NCI-H1105 (cell line): ENCODE measurements around the gene BCAR1.

Experiments used
- DNase-seq: peaks from one replicate; lab custom pipeline; 2025; lab: John Stamatoyannopoulos, UW

Gene BCAR1

GRCh38 chr16:75203667-75204409, 47.6 kb downstream of the BCAR1 start:
- no peak for DNase-seq

GRCh38 chr16:75203096-75203495, 48.3 kb downstream of the BCAR1 start:
- DNase-seq, result no peak

DNA sequence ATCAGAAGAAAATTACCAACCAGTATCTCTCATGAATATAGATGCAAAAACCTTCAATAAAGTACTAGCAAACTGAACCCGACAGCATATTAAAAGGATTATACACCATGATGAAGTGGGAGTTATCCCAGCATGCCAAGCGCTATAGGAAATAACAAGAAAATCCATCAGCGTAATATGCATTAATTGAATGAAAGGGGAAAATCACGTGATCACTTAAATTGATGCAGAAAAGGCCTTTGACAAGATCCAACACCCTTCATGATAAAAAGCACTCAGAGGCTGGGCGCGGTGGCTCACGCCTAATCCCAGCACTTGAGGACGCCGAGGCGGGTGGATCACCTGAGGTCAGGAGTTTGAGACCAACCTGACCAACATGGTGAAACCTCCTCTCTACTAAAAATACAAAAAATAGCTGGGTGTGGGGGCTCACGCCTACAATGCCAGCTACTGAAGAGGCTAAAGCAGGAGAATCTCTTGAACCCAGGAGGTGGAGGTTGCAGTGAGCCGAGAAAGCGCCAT, 49.3 kb downstream of the BCAR1 start:
- no peak for DNase-seq

DNA sequence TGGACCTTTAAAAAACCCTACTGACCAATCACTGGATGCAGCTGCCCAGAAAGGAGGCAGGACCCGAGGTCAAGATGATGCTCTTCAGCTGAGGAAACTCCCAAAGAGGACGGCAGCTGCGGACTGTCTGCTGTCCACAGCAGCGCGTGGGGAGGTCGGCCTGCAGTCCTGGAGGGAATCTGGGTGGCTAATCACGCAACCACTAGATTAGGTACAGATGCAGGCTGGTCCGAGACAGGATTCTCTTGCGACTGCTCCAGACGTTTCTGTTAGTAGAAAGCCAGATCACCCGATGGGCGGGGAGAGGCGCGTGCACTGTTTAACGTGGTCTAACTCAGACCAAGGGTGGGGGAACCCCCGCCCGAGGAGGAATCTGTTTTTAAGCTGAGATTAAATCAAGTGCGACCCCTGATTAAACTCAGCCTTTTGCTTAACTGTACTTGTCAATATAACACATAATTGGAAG, 53.3 kb downstream of the BCAR1 start:
- DNase-seq, result no peak

DNA sequence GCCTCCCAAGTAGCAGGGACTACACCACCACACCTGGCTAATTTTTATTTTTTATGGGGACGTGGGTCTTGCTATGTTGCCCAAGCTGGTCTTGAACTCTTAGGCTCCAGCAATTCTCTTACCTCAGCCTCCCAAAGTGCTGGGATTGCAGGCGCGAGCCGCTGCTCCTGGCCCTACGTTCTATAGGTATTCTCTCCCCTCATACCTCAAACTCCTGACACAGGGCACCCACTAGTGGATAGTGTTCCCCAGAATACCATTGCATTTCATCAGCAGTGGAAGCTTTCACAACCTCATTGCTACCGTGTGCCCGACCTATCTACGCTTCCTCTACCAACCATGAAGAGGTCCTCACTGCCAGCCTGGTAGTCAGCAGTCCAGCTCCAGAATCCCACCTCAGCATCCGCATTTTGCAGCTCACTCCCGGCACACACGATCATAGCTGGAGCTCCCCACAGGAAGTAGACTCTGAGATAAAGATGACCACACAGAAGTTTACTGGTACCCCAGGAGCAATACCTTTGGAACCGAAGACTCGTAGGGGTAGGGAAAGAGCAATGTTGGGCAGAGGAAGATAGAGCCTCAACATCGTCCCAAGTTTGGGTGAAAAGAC, 53.8 kb downstream of the BCAR1 start:
- no peak for DNase-seq

DNA sequence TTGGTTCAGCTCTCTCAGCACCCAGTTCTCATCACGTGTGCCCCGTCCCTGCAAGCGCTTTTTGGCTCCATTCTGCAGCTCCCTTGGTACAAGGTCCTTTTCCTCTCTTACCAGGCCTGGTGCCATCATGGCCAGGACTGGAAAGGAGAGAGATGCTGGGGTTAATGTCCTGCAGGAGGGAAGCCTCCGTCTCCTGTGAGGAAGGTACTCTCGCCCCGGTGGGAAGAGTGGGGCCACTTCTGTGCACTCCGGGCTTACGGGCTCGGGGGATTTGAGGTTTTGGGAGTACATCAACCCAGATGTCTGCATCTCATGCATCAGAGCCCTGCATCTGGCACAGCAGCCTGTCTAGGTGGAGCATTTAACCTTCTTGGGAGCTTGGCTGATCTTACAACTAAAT, 54.6 kb downstream of the BCAR1 start:
- no peak for DNase-seq

DNA sequence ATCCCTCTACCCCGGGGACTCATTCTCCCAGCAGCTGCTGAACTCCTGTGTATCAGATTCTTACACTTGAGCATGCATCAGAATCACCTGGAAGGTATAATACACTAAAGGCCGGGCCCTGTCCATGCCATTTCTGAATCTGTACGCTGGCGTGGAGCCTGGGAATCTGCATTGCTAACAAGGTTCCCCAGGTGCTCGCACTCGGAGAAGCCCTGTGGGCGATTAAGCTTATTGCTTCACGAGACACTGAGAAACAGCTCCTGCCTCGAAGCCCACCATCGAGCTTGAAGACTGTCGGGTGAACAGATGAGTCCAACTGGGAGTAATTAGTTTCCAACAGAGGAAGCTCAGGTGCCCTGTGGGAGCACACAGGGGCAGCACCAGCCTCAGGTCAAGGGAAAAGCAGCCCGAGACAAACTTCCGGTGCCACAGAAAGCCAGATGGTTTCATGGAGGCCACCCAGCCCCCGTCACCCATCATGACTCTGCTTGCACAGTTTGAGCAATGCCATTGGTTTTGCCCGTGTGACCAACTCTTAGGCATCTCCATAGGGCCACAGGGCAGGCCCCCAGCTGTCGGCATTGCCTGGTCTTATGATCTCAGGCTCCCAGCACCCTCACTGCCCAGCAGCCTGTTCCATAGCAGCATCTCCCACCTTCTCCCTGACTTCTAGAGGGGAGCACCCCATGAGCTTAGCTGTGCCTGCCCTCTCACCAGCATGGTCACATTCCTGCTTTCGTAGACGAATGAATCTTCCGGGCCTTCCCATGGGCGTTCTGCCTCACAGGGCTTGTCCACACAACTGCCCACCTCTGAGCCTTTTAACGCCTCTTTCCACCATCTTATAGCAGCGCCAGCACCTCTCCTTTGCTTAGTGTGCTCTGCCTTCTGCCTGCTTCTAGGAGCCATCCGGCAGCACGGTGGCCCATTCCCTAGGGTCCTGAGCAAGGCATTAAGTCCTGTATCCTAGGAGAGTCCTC, 55.3 kb downstream of the BCAR1 start:
- DNase-seq, result no peak

DNA sequence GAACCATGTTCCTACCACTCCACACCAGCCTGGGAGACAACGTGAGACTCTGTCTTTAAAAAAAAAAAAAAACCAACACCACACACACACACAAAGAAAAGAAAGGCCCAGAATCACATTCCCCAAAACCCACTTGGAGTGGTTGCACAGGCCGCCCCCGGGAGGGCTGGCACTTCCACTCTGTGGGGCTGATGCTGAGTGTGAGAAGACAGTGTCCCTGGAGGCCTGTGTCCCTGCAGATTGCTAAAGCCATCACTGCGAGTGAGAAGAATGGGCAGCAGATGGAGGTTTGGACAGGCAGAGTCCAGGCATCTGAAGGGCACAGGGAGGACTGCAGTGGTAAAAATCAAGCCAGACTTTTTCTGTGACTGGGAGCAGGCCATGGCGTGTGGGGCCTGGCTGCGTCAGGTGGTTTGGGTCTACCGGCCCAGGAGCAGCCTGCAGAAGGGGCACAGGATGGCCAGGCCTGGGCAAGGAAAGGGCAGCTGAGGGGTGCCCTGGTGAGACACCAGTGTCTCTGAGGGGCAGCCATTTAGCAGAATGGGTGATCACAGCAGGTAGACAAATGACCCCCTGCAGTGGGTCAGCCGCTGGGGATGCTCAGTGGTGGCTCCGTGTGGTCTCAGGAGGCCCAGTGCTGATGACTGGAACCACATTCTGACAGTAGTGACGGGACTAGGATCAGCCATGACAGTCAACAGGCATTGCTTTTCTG, 57.5 kb downstream of the BCAR1 start:
- DNase-seq, result no peak

DNA sequence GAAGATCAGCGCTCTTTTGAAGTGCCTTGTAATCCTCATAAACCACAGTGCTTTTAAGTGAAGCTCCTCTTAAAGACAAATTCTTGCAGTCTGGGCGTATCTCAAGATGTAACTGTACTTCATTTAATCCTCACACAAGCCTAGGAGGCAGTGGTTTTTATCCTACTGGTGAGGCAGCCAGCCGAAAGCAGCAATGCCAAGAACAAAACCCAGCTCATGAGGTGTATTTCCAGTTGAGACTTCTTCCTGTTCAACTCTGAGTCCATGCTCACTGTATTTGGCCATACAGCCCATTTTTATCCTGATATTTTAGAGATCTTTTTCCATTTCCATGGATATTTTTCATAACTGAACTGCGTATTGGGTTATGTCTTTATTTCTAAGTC, 58.2 kb downstream of the BCAR1 start:
- no peak for DNase-seq

DNA sequence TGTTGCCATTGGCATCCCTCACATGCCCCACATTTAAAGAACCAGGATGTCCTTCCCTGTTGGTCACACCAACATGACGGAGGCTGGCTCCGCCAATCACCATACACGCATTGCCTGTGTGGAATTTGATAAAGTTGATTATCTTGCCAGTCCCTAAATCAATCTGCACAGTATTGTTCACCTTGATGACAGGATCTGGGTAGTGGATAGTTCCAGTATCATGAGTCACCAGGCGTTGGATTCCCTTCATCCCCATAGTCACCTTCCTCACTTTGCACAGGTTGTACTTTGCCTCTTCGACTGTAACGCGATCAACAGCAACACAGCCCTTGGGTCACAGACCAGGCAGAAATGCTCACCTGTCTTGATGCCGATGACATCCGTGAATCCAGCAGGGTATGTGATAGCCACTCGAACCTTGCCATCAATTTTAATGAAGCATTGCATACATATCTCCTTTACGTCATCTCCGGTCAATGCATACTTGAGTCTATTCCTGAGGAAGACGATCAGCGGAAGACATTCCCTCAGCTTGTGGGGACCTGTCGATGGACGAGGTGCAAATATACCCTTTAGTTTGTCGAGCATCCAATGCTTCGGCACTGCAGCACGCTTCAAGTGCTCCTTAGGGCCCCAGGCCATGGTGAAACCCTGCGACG, 58.7 kb downstream of the BCAR1 start:
- DNase-seq, result no peak

DNA sequence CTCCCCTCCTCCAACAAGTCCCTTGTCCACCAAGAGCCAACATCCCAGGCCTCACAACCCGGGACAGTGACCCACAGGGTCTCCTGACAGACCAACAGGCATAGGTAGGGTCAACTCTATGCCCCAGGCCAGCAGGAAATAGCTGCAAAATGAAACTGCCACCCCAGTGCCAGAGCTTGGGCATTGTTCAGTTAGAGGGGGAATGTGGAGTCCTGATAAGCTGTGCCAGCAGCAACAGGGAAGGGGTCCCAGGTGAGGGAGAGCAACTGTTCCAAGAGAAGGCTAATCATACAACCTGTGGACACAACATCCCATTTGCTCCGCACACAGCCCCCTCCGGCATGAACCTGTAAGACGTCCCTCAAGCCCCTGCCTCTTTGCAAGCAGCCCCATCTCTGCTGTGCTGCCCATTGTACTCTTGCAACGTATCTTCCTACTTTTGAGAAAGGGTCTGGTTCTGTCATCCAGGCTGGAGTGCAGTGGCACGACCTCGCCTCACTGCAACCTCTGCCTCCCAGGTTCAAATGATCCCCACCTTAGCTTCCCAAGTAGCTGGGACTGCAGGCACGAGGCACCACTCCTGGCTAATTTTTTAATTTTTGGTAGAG, 61.7 kb downstream of the BCAR1 start:
- DNase-seq, result no peak

DNA sequence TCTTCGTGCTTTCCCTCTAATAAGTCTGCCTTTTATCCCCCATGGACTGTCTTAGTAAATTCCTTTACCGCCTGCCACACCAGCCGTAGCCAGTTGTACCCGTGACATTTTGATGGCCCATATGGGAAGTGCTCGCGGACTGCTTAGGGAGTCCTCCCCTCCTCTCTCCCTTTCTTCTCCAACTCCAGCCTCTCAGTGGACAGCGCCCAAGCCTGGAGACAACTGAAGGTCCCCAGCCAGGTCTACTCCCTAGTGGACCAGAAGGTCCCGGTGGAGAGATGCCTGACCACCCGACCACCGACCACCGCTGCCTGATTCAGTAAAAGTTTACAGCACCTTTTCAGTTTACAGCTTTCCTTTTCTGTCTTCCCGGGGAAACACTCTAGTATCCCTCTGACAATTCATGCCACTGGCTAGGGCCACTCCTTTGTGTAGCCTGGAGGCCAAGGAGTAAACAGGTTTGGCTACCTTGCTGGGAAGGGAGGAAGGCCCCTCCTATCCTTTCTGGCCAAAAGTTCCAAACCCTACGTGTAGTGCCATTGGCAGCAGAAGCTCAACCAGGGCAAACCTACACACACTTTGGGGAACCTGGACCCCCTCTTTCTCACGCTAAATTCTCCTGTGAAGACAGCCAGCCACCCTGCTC, 62.5 kb downstream of the BCAR1 start:
- no peak for DNase-seq

DNA sequence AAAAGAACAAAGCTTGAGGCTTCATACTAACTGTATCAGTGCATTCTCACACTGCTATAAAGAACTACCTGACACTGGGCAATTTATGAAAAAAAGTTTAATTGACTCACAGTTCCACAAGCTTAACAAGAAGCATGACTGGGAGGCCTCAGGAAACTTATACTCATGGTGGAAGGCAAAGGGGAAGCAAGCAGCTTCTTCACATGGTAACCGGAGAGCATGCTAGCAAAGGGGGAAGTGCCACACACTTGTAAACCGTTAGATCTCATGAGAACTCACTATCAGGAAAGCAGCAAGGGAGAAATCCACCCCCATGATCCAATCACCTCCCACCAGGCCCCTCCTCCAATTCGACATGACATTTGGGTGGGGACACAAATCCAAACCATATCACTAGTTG, 69.8 kb downstream of the BCAR1 start:
- DNase-seq, result no peak

DNA sequence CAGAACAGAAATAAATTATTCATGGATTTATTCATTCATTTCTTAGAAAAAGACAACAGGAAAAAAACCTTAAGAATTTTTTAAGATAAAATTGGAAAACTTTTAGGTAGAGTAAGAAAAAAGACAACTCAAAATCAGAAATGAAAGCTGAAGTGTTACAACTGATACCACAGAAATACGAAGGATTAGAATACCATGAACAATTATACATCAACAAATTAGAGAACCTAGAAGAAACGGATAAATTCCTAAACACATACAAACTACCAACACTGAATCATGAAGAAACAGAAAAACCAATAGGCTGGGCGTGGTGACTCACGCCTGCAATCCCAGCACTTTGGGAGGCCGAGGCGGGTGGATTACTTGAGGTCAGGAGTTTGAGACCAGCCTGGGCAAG, 72.2 kb downstream of the BCAR1 start:
- no peak for DNase-seq
